Hematopoietic multipotent progenitor cell treated with erythropoietin and hydrocortisone succinate and interleukin-3 and kit ligand, for 6 days (in vitro differentiated cells): ENCODE data around the gene NAV2.
"Not testable (repeated sequence)": the region's sequence is repeated elsewhere in the genome, so short reads cannot be mapped to it uniquely, and the experiment has no call there.

Experiments
- DNase-seq: peaks from one replicate; pipeline ENCODE4 v3.0.0-alpha.2; 2015

Gene NAV2

GRCh38 chr11:19935507-19935906 lies 222.9 kb downstream of the NAV2 start:
- DNase-seq, result no peak

GRCh38 chr11:19936461-19936860 lies 223.8 kb downstream of the NAV2 start:
- DNase-seq, result no peak

DNA sequence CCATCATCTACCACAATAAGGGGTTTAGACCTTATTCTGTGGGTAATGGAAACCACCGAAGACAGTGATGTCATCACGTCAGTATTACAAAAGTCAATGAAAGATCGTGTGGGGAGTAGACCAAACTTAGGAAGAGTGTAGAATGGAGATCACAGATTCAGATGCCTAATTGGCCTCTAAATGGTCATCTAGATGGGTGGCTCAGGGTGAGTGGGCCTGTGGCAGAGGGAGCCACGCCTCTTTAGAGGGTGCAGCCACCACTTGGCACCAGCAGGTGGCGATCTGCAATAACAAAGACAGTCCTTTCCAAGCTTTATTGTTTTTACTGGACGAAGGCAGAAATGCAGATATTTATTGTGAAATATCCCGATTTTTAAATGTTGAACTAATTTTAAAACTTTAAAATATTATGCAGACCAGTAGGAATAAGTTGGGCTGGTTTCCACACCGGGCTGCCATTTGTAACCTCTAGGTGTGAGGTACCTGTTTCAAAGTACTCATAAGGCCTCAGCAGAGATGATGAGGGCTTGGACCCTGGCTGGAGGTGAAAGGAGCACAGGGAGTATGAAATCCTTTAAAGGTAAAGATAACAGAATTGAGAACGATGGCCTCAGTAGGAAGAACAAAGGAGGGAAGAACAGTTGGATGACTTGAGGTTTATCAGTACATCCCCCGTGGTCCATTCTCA lies 225.7 kb downstream of the NAV2 start:
- DNase-seq, result peak; percentile 81

GRCh38 chr11:19938866-19939265 lies 226.2 kb downstream of the NAV2 start:
- DNase-seq, result no peak

- no peak for DNase-seq
Observed at GRCh38 chr11:19939415-19939929, 226.8 kb downstream of the NAV2 start.

DNA sequence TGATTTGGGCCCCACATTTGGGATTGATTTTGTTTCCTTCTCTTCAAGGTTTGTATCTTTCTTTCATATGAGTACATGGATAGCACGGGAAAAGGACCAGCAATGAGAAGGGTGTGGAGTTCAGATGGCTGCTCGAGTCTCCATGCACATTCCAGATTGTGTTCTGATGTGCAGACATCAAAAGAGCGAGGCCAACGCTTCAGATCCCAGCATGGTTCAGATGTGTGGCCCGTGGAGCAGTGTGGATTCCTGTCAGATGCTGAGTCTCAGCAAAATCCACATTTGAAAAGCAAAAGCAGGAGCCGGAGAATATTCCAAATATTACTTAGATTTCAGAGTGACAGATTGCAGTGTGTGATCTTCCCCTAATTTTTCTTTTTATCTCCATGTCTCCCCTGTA lies 228.2 kb downstream of the NAV2 start:
- DNase-seq, result no peak

DNA sequence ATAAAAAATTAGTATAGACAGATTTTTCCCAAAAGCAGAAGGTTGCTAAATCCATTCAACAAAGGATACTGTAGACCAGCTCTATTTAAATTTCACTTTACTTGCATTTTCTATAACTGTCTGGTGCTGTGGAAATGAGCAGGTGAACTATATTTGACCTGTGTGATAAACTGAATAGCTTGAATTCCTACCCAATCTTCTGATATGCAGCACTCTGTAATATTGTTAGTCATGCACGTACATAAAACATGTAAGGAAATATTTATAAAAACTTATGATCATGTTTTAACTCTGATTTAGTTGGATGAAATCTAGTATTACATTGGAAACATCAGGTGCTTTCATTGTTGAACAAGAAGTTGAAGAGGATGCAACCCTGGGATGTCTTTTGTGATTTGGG lies 234.0 kb downstream of the NAV2 start:
- DNase-seq, result no peak

GRCh38 chr11:19947537-19948114 lies 235.0 kb downstream of the NAV2 start:
- no peak for DNase-seq

- DNase-seq, result no peak
Observed at GRCh38 chr11:19949606-19950005, 237.0 kb downstream of the NAV2 start.

GRCh38 chr11:19951558-19952115 lies 239.0 kb downstream of the NAV2 start:
- peak; percentile 84 for DNase-seq

DNA sequence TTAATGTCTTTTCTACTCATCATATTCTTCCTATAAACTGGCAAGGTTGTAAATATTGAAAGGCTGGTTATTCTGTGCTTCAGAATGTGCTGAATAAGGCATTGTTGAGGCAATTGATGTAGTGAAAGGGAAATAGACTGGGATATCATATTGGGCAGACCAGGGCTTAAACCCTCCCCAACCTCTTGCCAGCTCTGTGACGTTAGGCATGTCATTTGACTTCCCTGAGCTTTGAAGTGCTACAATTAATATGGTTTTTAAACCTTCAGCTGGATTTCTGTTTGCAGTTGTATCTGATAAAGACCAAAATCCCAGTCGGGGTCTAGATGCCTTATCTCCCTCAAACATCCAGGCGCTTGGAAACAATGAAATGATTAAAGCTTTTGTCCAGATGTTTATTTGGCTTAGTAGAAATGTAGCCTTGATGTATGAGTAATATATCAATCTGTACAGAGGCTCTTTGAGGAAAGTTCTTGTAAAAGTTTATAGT lies 239.5 kb downstream of the NAV2 start:
- DNase-seq, result no peak

- no peak for DNase-seq
Observed at GRCh38 chr11:19952911-19953310, 240.3 kb downstream of the NAV2 start.

DNA sequence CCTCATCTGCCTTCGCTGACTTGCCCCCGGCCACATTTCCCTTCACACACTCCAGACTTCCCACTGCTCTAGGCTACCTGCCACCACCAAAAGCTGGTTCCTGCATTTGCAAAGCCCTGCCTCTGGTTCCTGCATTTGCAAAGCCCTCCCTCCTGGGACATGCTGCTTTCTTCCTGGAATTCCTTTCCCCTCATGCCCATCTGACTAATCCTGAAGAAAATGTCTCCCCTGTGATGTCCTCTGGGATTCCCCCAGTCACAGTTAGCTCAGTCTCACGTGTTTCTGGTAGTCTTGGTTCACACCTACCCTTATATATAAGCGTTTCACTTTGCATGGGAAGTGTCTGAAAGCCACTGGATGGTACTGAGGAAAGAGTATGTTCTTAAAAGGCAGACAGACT lies 240.7 kb downstream of the NAV2 start:
- no peak for DNase-seq

DNA sequence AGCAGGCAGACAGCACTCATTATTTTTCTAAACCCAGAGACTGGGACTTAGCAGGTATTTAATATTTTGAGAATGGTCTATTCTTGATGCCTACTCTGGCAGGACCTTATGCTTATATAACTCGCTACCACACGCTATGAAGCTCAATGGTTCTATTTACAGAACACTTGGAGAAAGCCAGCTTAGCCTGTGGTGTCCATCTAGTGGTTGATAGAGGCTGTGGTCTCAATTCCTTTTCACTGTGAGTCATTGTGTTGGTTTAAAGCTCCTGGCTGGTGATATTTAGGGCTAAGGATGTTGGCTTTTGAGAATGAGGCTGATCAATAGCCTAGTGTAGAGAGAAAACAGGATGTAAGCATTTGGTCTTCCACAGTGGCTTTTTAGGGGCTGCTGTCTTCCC lies 241.3 kb downstream of the NAV2 start:
- peak; percentile 57 for DNase-seq

GRCh38 chr11:19954899-19955298 lies 242.3 kb downstream of the NAV2 start:
- DNase-seq, result no peak

DNA sequence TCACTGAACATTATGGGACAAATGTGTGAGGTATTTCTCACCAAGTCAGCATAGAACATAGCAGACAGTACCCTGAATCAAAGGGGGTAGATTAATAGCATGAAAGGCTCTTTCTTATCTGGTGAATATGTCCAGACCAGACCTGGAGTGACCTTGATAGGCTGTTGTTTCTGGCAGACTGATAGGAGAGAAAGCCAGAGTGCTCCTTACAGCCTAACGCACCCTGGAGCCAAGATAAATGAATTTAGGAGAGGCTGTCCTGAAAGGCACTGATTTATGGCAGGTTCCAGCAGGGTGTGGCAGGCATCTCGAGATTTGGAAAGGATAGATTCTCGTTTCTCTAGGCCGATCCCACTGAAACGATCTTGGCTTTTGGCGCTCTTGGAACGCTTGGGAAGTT lies 243.0 kb downstream of the NAV2 start:
- DNase-seq, result no peak

DNA sequence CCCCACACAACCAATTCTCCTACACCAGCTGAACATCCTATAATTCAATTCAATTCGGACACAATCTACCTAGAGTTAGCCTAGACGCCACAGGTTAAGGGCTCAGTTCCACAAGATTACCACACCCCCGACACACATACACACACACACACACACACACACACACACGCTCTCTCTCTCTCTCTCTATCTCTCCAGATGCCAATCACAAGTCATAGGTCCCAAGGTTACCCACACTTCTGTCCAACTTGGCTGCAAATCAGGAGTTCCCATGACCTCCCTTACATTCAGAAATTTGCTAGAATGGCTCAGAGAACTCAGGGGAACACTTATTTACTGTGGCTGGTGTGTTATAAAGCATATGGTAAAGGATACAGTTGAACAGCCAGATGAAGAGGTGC lies 243.6 kb downstream of the NAV2 start:
- DNase-seq, result no peak

- DNase-seq, result no peak
Observed at GRCh38 chr11:19957294-19957943, 244.8 kb downstream of the NAV2 start.

DNA sequence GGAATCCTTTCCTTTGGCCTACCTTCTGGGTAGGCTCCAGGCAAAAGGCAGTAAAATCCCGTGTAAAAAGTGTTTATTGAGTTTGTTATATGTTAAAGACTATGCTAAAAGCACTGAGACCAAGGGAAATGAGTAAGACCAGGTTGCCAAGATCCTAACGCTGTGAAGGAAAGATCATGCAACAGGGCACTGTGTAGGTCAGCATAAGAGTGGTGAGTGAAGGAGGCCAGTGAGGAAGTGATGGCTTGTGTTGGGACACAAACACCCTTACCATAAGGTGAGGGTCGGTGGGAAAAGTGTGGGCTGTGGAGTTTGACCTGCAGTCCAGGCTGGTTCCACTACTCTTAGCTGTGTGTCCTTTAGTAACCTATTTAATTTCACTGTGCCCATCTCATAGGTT lies 245.6 kb downstream of the NAV2 start:
- no peak for DNase-seq

DNA sequence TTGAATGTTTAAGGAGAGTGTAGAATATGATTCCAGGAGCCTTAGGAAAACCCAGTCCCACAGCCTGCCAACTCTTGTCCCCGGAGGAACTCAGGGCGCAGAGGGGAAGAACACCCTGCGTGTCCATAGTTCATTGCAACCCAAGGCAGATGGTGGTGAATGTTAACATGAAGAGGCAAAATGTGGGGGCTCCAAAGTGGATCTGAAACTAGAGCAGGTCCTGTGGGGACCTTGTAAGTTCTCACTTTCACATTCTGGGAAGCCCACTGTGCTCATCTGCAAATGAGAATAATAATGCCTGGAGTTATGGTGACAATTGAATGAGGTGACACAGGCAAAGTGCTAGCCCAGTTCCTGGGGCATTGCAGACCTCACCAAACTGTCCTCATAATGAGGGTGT lies 246.6 kb downstream of the NAV2 start:
- DNase-seq, result no peak

GRCh38 chr11:19959648-19960059 lies 247.0 kb downstream of the NAV2 start:
- DNase-seq, result no peak

- not testable (repeated sequence) for DNase-seq
Observed at GRCh38 chr11:19960410-19960809, 247.8 kb downstream of the NAV2 start.

GRCh38 chr11:19961225-19961624 lies 248.6 kb downstream of the NAV2 start:
- no peak for DNase-seq
